Endodermal cell (in vitro differentiated cells): Measurements from ENCODE around the gene SRL. TPM values are rescaled to one million over a fixed set of nuclear protein-coding genes. Genes with fewer than 3 reads are reported as not detected.

Experiments
- DNase-seq: peaks from one replicate; pipeline ENCODE4 v3.0.0-alpha.2; 2017
- H3K27ac ChIP-seq: 2 replicates; pipeline ENCODE4 v1.5.1; 2013; ENCODE audit warnings: mild to moderate bottlenecking, low read depth, low read length, moderate library complexity
- H3K27me3 ChIP-seq: 2 replicates; pipeline ENCODE4 v1.6.1; 2013; ENCODE audit warnings: mild to moderate bottlenecking, low read length, moderate library complexity; ENCODE audit not compliant: insufficient read depth, control insufficient read depth, poor library complexity, severe bottlenecking
- H3K36me3 ChIP-seq: 2 replicates; pipeline ENCODE4 v1.7.0; 2013; ENCODE audit warnings: mild to moderate bottlenecking, low read length, moderate library complexity; ENCODE audit not compliant: control insufficient read depth, insufficient read depth
- H3K4me1 ChIP-seq: one replicate; pipeline ENCODE4 v1.7.0; 2013; ENCODE audit warnings: low read length; ENCODE audit not compliant: control insufficient read depth, insufficient read depth
- H3K4me3 ChIP-seq: 2 replicates; pipeline ENCODE4 v1.5.1; 2013; ENCODE audit warnings: mild to moderate bottlenecking, low read length, moderate library complexity
- H3K9ac ChIP-seq: 2 replicates; pipeline ENCODE4 v1.6.1; 2013; ENCODE audit warnings: mild to moderate bottlenecking, low read length, moderate library complexity; ENCODE audit not compliant: poor library complexity, severe bottlenecking; ENCODE audit errors: extremely low read depth
- H3K9me3 ChIP-seq: 2 replicates; pipeline ENCODE4 v1.6.1; 2013; ENCODE audit warnings: mild to moderate bottlenecking, low read length, moderate library complexity; ENCODE audit not compliant: control insufficient read depth
- H3K27ac Mint-ChIP-seq: 2 replicates; pipeline ENCODE4 v1.8.0; 2020; ENCODE audit warnings: mixed read lengths
- H3K27me3 Mint-ChIP-seq: 2 replicates; pipeline ENCODE4 v1.8.0; 2021; ENCODE audit warnings: mild to moderate bottlenecking, mixed read lengths; ENCODE audit not compliant: insufficient read depth
- H3K36me3 Mint-ChIP-seq: 2 replicates; pipeline ENCODE4 v1.8.0; 2020; ENCODE audit warnings: low read depth, mixed read lengths
- H3K4me1 Mint-ChIP-seq: 2 replicates; pipeline ENCODE4 v1.8.0; 2020; ENCODE audit warnings: mixed read lengths
- H3K4me3 Mint-ChIP-seq: 2 replicates; pipeline ENCODE4 v1.8.0; 2020; ENCODE audit warnings: mild to moderate bottlenecking, moderate library complexity, mixed read lengths
- H3K9me3 Mint-ChIP-seq: 2 replicates; pipeline ENCODE4 v1.8.0; 2020; ENCODE audit warnings: mild to moderate bottlenecking, mixed read lengths
- CTCF ChIP-seq: fragments of 200-600 bp; sonication (generic); conservative IDR thresholded peaks from 2 replicates; pipeline ENCODE4 v1.5.0; 2021; ENCODE audit warnings: antibody characterized with exemption, mild to moderate bottlenecking
- WGBS, 2 experiments: methylation state at CpG; one replicate each; pipeline versions ENCODE4 v1.1.5 to v1.1.7; 2013; ENCODE audit warnings: missing lambda C conversion rate in 2 of 2, mixed read lengths in 1 of 2; ENCODE audit not compliant: insufficient coverage in 1 of 2, insufficient read length in 1 of 2; 5-methylcytosine and 5-hydroxymethylcytosine counted together
- total RNA-seq, 2 donors: library from RNA; stranded (reverse); fragmentation: NEBNext Ultra II Directional in 1 of 2; extraction: Animal tissue kit (Norgen Biotek cat#: 25700) in 1 of 2; gene quantifications; 2 replicates in 1 of 2; 3 replicates in 1 of 2; pipeline ENCODE4 v1.2.1, GENCODE V29; 2021

SRL gene
- total RNA-seq, 2 donors from 2014 or later = not detected

- H3K4me1 Mint-ChIP-seq = peaks cover 3% of the 10 kb centered on the region
- H3K27ac ChIP-seq = no peak overlapping the region
- no peaks in the 10 kb centered on the region for H3K27me3 ChIP-seq
- no peak for DNase-seq
- H3K9ac ChIP-seq = no peak overlapping the region
- peaks cover 2% of the 10 kb centered on the region for H3K27me3 Mint-ChIP-seq
- H3K4me1 ChIP-seq = no peaks in the 10 kb centered on the region
- TF ChIP-seq CTCF = no peak
- H3K36me3 ChIP-seq = no peaks in the 10 kb centered on the region
- H3K4me3 Mint-ChIP-seq = no peak overlapping the region
- no peak overlapping the region for H3K27ac Mint-ChIP-seq
- peaks cover 7% of the 10 kb centered on the region for H3K36me3 Mint-ChIP-seq
- H3K9me3 ChIP-seq = peaks cover 13% of the 10 kb centered on the region
- 69 to 83% methylated on average over 7 to 12 of the region's 12 CpGs for WGBS, 2 experiments
- no peak overlapping the region for H3K4me3 ChIP-seq
- peaks cover 24% of the 10 kb centered on the region for H3K9me3 Mint-ChIP-seq
Observed at GRCh38 chr16:4240624-4241023, 1.3 kb downstream of the SRL start.

- Mint-ChIP-seq H3K27ac (no peak overlapping the region), H3K36me3 (peaks cover 7% of the 10 kb centered on the region), H3K4me3 (no peak overlapping the region), H3K9me3 (peaks cover 24% of the 10 kb centered on the region), H3K27me3 (peaks cover 4% of the 10 kb centered on the region), H3K4me1 (peaks cover 3% of the 10 kb centered on the region)
- Histone ChIP-seq H3K9me3 (peaks cover 13% of the 10 kb centered on the region), H3K4me1 (no peaks in the 10 kb centered on the region), H3K36me3 (no peaks in the 10 kb centered on the region), H3K27ac (no peak overlapping the region), H3K9ac (no peak overlapping the region), H3K4me3 (no peak overlapping the region), H3K27me3 (no peaks in the 10 kb centered on the region)
- DNase-seq = no peak
- 93 to 97% methylated on average over 13 to 19 of the region's 19 CpGs for WGBS, 2 experiments
- no peak for TF ChIP-seq CTCF
Observed at GRCh38 chr16:4239682-4240175, 2.2 kb downstream of the SRL start.

DNA sequence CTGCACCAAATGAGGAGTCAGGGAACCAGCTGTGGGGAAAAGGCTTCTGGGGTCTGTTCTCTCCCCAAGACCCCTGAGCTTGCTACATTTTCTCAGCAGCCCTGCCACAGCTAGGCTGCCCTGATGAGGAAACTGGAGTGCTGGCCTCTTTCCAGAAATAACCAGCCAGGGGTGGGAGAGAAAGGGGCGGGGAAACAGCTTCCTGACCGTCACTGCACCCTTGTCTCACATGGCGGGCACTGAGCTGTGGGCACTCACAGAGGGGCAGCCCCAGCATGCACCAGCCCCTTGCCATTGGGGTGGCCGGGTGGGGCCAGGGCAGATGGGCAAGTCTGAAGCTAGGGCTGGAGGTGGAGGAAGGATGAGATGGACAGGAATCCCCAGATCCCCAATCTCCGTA, 2.9 kb downstream of the SRL start:
- Mint-ChIP-seq H3K4me1 (peaks cover 3% of the 10 kb centered on the region), H3K9me3 (peaks cover 19% of the 10 kb centered on the region), H3K27ac (no peak overlapping the region), H3K36me3 (peaks cover 4% of the 10 kb centered on the region), H3K27me3 (peaks cover 4% of the 10 kb centered on the region), H3K4me3 (no peak overlapping the region)
- no peak overlapping the region for H3K4me3 ChIP-seq
- H3K27me3 ChIP-seq = no peaks in the 10 kb centered on the region
- no peaks in the 10 kb centered on the region for H3K4me1 ChIP-seq
- TF ChIP-seq CTCF = no peak
- peaks cover 9% of the 10 kb centered on the region for H3K9me3 ChIP-seq
- no peaks in the 10 kb centered on the region for H3K36me3 ChIP-seq
- 88 to 89% methylated on average over 1 to 5 of the region's 5 CpGs for WGBS, 2 experiments
- DNase-seq = no peak
- H3K9ac ChIP-seq = no peak overlapping the region
- H3K27ac ChIP-seq = no peak overlapping the region
